ENCODE results near the gene CRY2.

DNA sequence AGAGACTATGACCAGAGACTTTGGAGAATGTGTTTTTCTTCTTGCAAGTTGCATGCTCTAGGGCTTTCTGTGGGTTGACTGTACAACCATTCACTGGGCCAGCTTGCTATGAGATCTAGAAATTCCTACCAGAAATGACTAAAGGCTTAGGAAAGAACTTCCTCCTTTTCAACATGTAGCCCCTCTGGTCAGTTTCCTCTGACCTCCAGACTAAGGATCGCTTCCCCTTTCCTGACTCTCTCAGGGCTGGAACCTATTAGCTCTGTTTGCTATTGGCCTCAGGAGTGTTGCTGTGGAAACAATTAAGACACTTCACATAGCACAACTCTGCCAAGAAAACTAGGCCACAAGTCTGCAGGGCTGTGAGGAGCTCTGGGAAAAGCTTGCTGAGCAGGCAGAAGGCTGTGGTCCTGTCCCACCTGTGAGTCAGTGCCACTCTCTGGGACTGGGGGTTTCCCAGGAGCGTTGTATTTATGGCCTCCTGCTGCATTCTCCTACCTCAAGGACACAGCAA lies 10.7 kb downstream of the CRY2 start:
- TF ChIP-seq GATA2 (IDR thresholded peaks at IDR 0.05; ENCODE audit: low read depth, low read length) (no peak), GATA3 (IDR thresholded peaks at IDR 0.05; ENCODE audit: low read depth, low read length) (no peak)

Measured in SH-SY5Y (cell line).